Activated CD4-positive, CD25-positive, alpha-beta regulatory T cell treated with anti-CD3 and anti-CD28 coated beads, Interleukin-2, amount 50 U/mL, for 72 hours (primary cell): ENCODE measurements around the gene AGR2.
"Not testable (repeated sequence)": the region's sequence is repeated elsewhere in the genome, so short reads cannot be mapped to it uniquely, and the experiment has no call there.

Experiments
- DNase-seq: peaks from one replicate; pipeline ENCODE4 v3.0.0; 2021

Gene AGR2

DNA sequence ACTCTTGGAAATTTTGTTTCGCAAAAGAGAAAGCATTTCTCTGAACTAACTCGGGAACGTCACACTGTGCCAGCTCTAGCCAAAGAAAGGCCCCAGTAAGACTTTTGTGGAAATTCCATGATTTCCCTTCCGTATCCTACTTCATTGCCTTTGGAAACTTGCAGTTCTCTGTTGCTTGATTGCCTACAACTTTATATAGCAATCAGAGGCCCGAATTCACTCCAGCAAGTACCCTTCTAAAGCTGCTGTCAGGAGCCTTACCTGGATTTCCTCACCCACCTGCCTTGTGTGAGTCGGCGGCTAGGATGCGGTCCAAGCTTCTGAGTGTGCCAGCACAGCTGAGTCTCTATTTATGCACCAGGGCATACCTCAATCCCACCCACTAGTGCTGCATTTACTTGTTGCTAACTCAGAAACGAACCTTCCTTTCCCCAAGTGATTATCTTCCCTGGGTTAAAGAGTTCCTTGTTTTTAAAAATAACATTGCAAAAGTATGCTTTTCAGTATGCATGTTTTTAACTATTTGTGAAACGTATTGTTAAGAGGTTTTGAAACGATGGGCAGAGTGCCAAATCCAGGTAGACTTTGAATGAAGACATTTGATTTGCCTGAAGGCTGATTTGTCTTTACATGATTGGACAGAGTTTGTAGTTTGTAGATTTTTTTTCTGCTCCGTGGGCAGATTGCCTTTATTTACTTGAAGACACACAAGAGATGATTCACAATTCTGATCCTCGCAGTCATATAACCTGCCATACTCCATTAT, at the start of gene AGR2:
AGR2 (minus strand) TSS at position 326 of the 766 bp plus-strand sequence. CDS start 3,203 bp downstream, outside the sequence.
- DNase-seq, result no peak

DNA sequence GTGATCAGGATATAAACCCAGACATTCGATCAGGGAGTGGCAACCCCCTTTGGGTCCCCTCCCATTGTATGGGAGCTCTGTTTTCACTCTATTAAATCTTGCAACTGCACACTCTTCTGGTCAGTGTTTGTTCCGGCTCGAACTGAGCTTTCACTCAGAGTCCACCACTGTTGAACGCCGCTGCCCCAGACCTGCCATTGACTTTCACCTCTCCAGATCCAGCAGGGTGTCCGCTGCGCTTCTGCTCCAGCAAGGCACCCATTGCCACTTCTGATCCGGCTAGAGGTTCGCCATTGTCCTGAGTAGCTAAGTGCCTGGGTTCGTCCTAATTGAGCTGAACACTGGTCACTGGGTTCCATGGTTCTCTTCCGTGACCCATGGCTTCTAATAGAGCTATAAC, 48.4 kb upstream of the AGR2 start:
- not testable (repeated sequence) for DNase-seq

DNA sequence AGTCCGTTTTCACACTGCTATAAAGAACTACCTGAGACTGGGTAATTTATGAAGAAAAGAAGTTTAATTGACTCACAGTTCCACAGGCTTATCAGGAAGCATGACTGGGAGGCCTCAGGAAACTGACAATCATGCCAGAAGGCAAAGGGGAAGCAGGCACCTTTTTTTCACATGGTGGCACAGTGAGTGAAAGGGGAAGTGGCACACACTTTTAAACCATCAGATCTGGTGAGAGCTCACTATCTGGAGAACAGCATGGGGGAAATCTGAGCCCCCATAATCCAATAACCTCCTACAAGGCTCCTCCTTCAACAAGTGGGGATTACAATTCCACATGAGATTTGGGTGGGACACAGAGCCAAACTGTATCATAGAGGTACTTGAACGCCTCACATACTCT, 47.0 kb upstream of the AGR2 start:
- DNase-seq, result no peak

DNA sequence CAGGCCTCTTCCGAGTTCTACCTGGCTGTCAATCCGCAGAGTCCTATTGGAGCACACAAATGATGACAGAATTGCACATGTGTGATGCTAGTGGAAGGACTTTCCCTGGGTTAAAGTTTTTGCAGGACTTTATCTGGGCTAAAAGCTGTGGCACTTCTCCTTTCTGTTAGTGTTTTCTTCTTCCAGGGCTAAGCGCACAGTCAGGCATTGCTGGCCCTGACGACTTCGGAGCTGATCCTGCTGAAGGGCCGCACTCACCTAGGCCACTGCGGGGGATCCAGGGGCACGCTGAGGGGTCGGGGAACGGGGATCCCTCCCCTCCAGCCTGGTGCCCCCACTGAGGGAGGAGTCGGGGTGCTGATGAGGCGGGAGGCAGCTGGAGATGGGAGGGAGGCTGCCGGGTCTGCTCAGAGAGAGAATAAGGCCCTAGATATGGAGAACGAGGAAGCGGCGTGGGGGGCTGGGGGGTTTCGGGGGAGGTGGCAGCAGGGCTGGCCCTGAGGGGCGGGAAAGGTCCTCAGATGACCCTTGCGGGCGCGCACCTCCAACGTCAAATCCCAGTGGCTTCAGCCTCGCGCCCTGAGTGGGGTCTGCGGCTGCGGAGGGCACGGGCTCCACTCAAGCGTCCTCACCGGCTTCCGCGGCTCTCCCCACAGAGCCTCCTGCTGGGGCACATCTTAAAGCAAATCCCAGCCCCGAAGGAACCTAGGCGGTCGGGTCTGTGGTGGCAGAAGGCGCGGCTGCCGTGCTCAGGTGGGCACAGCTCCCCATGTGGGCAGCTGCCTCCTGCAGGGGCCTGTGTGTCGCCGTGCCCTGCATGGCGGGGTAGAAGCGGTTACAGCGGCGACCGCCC, 46.0 kb upstream of the AGR2 start:
- DNase-seq, result no peak

DNA sequence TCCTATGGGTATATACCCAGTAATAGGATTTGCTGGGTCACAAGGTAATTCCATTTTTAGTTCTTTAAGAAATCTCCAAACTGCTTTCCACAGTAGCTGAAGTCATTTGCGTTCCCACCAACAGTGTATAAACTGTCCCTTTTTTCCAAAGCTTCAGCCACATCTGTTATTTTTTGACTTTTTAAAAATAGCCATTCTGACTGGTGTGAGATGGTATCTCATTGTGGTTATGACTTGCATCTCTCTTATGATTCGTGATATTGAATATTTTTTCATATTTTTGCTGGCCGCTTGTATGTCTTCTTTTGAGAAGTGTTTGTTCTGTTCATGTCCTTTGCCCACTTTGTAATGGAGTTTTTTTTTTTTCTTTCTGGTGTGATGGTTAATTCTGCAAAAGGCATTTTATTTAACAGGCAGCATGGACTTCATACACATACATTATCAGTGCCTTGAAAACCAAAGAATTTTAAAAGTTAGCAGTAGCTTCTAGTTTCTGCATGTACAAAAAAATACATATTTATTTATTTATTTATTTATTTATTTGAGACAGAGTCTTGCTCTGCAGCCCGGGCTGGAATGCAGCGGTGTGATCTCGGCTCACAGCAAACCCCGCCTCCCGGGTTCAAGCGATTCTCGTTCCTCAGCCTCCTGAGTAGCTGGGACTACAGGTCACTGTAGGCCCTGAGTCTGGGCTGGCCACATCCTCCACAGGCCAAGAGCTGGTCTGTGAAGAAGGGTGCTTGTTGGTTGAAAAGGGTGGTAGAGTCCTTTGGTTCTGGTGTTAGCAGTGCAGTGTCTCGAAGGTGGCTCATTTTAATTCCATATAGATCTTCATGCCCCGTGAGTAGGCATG, 44.7 kb upstream of the AGR2 start:
- no peak for DNase-seq

DNA sequence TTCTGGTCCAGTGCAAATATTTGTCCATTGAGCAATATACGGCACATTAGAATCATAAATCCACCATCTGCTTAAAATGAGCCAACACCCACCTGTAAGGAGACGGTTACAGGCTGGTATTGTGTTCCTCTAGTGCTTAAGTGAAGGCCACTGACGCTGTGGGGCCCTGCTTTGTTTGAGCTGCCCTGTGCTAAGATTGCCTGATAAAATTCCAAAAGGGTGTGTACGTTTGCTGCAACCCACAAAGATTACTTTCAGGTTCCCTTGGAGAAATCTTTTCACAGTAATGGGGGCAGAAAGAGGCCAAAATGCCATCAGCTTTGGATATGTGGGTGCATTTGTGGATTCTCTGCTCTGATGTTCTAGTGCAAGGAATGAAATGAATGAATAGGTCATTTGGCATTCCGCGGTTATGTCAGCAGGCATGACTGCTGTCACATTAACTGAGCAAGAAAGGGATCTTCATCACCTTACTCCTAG, 42.6 kb upstream of the AGR2 start:
- no peak for DNase-seq

DNA sequence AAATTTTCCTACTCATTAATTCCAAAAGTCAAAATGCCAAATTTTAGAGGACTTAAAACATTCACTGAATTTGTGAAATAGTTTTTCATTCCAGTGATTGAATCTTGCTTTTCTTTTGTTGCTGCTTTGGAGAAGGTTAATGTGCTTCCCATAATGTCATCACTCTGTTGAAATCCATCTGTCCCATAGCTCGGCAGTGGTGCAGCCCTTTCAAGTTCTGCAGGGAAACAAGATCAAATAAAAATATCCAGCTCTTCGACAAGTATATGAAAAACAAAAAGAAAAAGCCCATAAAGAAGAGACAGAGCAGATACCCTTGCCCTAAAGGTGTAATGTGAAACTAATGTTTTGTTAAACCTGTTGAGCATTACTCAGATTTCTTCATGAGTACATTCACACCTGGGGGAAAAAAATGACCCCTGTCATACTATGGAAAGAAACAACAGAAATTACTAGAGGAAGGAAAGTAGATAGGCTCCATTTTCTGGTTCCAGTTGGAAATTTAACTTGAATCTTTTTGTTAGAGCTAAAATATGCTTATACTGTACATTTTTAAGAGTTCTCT, 41.9 kb upstream of the AGR2 start:
- DNase-seq, result no peak

DNA sequence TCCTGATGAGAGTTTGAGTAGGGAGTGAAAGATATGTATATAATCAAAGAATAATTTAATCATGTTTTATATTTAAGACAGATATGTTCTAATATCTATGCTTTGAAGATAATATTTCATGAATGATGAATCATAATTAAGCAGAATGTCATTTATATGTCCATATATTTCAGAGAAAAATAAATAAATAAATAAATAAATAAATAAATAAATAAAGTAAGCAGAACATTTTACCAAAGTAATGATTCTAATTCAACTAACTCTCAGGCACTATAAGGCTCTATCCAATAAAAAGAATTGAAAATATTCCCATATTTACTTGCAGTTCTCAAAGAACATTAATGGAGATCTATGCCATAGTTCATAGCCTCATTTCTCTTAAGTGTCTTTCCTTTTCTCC, 40.9 kb upstream of the AGR2 start:
- no peak for DNase-seq

DNA sequence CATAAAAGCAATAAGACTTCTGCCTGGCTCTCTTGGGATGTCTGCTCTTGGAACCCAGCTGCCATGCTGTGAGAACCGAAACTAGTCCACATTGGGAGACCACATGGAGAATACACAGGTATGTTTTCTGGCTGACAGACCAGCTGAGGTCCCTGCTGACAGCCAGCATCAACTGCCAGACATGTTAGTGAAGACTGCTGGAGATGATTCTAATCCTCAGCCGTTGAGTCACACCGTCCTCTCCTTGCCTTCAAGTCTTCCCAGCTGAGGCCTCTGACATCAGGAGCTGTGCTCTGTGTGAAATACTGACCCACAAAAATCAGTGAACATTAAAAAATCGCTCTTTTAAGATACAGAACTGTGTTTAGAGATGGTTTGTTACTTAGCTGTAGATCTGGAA, 36.9 kb upstream of the AGR2 start:
- no peak for DNase-seq

DNA sequence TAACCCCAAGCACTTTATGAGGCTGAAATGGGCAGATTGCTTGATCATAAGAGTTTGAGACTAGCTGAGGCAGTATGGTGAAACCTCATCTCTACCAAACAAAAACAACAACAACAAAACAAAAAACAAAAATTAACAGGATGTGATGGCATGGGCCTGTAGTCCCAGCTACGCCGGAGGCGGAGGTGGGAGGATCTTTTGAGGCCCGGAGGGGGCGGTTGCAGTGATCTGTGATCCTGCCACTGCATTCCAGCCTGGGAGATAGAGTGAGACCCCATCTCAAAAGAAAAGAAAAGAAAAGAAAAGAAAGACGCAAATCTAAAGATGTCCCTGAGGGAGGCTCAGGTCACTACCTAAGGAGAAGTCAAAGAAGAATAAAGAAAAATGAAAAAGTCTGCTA, 35.3 kb upstream of the AGR2 start:
- DNase-seq, result no peak

DNA sequence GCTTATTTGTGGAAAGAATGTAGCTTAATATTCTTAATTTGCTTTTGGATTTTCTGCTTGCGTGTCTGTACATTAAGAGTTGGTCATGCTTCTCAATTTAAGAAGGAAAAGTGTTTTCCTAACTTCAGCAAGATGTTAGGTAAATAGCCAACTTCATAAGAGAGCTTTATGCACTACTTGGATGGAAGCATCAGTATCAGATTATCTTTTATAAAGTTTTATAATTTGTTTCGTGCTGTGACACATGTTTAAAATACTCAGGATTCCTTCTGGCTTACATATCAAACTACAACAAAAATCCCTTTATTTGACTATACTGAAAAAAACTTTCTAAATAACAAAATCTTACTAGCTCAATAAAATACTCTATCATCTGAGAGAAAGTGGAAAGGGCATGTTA, 34.8 kb upstream of the AGR2 start:
- DNase-seq, result no peak

DNA sequence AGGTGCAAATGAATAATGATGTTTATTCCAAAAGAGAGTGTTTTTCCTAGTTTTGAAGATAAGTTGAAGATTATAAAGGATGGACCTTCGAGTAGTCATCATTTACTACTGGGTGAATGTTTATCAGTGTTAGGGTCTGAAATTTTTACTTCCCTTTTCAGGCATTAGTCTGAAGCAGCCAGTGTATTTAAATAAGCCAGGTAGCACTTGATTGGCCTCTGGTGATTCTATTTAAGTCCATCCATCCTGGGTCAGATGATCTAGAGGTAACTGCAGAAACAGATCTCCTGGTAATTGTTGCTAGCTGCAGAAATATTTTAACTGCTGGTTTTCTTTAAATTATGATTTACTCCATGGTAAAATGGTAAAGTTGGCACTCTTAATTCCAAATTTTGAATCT, 34.1 kb upstream of the AGR2 start:
- no peak for DNase-seq

DNA sequence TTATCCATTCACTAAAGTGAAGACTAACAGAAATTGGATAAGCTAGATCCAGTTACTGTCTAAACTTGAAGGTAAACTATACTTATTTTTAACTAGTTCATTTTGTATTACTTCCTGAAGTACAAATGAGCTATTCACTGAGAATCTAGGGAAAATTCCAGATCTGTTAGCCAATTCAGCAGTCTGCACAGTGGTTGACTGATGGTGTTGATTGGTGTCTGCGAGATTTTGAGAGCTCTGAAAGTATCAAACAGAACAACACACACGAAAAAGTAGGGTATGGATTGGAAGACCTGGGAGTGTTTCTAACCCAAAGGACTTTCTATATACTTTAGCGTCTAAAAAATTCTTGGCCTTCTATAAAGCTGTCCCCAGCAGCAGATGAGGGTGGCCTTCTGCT, 33.6 kb upstream of the AGR2 start:
- no peak for DNase-seq

DNA sequence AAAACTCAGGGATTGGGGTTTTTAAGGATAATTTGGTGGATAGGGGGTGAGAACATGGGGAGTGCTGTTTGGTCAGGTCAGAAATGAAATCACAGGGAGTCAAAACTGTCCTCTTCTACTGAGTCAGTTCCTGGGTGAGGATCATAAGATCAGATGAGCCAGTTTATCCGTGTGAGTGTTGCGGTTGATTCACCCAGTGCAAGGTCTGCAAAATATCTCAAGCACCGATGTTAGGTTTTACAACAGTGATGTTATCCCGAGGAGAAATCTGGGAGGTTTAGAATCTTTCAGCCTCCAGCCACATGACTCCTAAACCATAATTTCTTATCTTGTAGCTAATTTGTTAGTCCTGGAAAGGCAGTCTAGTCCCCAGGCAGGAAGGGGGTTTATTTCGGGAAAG, 31.7 kb upstream of the AGR2 start:
- no peak for DNase-seq

DNA sequence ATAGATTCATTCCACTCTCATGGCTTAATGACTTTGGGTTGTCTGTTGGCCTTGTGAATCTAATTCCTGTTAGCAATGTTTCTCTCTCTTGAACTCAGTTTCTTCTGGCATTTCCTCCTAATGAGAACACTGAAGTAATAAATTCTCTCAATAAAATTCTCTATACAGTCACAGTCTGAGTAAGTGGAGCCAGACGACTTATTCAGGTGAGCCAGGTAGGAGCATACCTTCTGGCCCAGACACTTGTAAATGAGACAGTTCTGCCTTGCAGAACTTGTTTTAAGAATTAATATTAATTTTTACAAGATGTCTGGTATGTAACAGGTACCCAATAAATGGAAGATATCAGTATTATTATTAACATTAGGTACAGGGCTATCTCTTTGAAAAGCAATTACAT, 28.6 kb upstream of the AGR2 start:
- DNase-seq, result no peak

DNA sequence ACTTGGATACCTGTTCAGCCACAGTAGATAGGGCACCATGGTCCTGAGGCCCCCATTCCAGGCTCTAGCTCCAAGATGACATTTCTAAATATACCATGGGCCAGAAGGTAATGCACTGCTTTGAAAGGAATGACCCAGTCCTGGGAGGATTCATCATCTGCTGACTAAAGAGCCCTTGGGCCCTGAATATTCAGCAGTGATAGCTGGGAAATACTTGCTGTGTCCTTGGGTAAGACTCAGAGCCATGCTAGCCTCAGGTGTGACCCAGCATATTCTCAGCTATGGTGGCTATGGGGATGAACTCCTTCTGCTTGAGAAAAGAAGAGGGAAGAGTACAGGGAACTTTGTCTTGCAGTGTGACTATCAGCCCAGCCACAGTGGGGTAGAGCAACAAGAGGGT, 21.3 kb upstream of the AGR2 start:
- DNase-seq, result no peak

DNA sequence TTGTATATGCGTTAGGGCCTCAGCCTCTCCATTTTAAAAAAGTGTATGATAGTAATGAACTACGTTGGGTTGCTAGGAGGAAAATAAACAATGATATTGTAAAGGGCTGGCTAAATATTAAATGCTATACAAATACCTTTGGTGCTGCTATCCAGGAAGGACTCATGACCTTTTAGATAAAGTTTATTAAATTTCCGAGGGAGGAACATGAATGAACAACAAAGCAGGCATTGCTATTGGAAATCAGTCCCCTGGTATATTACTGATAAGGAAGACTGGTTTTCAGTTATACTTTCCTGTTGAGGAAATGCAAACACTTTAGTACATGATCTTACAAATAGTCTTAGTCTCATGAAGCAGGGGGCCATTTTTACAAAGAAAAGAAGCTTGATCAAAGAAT, 17.2 kb upstream of the AGR2 start:
- DNase-seq, result no peak

DNA sequence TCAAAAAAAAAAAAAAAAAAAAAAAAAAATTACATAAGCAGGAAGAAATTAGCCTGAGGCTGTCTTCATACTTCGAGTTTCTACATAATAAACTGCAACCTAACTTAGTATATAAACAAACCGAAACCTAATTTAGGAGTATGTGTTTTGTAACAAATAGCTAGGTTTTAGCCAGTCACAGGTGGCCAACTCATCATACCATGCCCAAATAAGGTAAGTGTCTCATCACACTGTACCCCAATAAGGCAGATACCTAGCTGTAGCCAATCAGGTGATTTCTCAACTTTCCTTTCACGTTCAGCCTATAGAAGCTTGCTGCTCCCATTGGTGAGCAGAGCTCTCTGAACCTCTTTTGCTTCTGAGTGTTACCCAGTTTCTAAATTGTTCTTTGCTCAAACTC, 13.9 kb upstream of the AGR2 start:
- no peak for DNase-seq

DNA sequence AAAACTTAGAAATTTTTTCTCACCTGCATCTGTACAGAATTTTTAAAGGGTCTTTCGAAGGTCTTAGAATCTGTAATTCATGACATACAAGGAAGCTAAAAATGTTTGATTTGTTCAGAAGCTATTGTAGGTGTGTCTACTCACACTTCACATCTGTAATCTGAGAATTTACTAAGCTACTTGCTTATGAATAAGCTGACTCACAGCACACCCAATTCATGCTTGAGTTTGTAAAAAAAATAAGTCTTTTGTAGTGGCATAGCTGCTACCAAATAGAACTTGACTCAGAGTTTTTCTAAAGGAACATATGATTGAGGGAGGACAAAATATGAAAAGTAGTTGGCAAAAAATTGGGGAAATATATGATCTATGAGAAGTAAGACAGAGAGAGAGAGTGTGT, 12.7 kb upstream of the AGR2 start:
- no peak for DNase-seq

DNA sequence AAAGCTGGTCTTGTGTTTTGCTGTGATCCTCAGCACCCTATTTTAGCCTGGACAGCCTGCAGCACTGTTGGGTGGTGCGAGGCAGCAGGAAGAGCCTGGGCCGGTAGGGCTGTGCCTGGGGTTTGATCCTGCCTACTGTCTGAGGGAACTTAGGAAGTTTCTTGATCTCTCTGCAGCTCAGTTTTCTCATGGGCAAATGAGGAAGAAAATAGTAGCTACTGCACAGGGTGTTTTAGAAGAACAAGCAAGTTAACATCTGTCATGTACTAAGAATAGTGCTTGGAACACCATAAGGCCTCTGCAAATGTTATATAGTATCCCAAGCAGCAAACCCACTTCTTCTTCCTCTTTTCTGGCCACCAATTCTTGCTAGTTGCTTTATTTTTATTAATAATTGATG, 12.0 kb upstream of the AGR2 start:
- no peak for DNase-seq

DNA sequence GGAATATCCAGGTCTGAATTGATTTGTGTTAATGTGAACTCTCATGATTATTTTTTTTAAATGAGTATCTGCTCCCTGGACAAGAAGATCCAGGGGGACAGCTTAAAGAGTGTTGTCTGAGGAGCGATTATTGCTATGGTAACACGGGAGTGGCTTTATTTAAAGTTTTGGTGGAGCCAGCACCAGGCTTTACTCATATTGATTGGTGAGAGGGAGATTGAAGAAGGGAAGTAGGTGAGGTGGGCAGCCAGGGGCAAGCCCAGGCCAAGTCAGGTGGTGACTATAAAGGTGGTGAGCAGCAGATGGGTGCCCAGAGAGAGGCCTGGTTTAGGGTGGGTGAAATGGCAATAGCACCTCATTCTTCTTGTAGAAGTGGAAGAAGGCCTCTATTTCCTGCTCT, 10.2 kb upstream of the AGR2 start:
- DNase-seq, result no peak

DNA sequence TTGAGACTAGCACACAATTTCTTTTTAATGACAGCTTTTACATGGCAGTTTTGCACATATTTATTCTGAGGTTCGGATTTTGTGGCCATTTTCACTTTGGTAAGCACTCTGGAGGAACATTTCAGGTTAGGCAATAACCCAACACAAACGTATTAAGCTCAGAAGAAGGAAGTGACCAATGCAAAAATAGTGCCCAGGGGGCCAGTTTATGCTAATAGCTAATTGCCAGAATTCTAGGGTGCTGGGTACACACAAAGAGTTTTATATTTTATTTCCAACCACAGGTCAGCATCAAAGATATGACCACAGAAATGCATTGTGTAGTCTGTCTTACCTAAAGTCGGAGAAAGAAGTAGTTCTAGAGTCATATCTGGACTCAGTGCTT, 8.4 kb upstream of the AGR2 start:
- no peak for DNase-seq
